ENCODE results near the gene TAF11L6. TPM values are rescaled to one million over a fixed set of nuclear protein-coding genes. Genes with fewer than 3 reads are reported as not detected.
A peak's percentile ranks its signal among the peaks of the same experiment; 100 is the strongest.
"Not testable (repeated sequence)": the region's sequence is repeated elsewhere in the genome, so short reads cannot be mapped to it uniquely, and the experiment has no call there.

Gene TAF11L6
- total RNA-seq (2014; rRNA removed; shearing (Covaris generic)) (not detected in 2 replicates), polyA plus RNA-seq (2016; fragmentation: Nextera tagmentation; extraction: Ambion mirVana) (not detected in 2 replicates)
- long read RNA-seq, result 0 reads

DNA sequence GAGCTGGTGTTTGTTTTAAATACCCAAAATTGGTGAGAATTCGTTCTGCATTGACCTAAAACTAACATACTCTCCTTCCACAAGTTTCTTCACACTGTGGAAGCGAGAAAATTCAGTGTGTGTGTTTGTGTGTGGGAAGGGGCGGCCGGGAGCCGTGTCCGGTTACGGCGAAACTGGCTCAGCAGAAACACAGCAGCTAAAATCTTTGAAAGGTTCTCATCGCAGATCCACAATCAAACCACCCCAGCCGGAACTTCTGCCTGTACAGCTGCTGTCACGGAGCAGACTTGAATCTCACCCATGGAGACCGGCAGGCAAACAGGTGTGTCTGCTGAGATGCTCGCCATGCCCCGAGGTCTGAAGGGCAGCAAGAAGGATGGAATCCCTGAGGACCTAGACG, at the start of gene TAF11L6:
TAF11L6 (plus strand) TSS at position 301 of the 400 bp plus-strand sequence.
- H3K4me3 ChIP-seq; H3K36me3 Mint-ChIP-seq (ENCODE audit: low read depth); DNase-seq (ENCODE audit: low spot score); H3K36me3 ChIP-seq (ENCODE audit: insufficient read depth); H3K4me3 Mint-ChIP-seq; H3K27me3 ChIP-seq (ENCODE audit: insufficient read depth); H3K9me2 ChIP-seq (ENCODE audit: insufficient read depth); H3K79me2 ChIP-seq (replicated peaks; ENCODE audit: insufficient read depth); H3K4me2 ChIP-seq; H2AFZ ChIP-seq; H3K9me3 Mint-ChIP-seq; ATAC-seq; H4K20me1 ChIP-seq (replicated peaks; ENCODE audit: insufficient read depth); H3K27ac ChIP-seq (ENCODE audit: low read depth); H3K4me1 Mint-ChIP-seq; H3K27me3 Mint-ChIP-seq (ENCODE audit: insufficient read depth, low read depth, poor library complexity); H3F3A ChIP-seq (replicated peaks; ENCODE audit: low read depth); H3K27ac Mint-ChIP-seq; H3K4me1 ChIP-seq (ENCODE audit: insufficient read depth): not testable (repeated sequence)

GRCh38 chr5:17481378-17481777, 47.1 kb upstream of the TAF11L6 start:
- Histone ChIP-seq H3K79me2 (replicated peaks; ENCODE audit: insufficient read depth) (no peaks in the 10 kb centered on the region), H3K9me2 (ENCODE audit: insufficient read depth) (no peaks in the 10 kb centered on the region), H3F3A (replicated peaks; ENCODE audit: low read depth) (no peaks in the 10 kb centered on the region), H4K20me1 (replicated peaks; ENCODE audit: insufficient read depth) (no peaks in the 10 kb centered on the region), H3K36me3 (ENCODE audit: insufficient read depth) (no peaks in the 10 kb centered on the region), H3K4me2 (no peak overlapping the region), H2AFZ (peak overlapping the region; percentile 80), H3K27me3 (ENCODE audit: insufficient read depth) (no peaks in the 10 kb centered on the region), H3K27ac (ENCODE audit: low read depth) (no peak overlapping the region), H3K4me3 (no peak overlapping the region), H3K4me1 (ENCODE audit: insufficient read depth) (no peaks in the 10 kb centered on the region; the same call in 1 of the 2 replicates)
- Mint-ChIP-seq H3K9me3 (no peaks in the 10 kb centered on the region), H3K27me3 (ENCODE audit: insufficient read depth, low read depth, poor library complexity) (no peaks in the 10 kb centered on the region), H3K4me1 (peaks cover 6% of the 10 kb centered on the region; the same call in 2 of the 3 replicates), H3K36me3 (ENCODE audit: low read depth) (no peaks in the 10 kb centered on the region), H3K4me3 (no peak overlapping the region), H3K27ac (no peak overlapping the region)
- ATAC-seq (no peak), DNase-seq (ENCODE audit: low spot score) (no peak)
- no peak for TF ChIP-seq EZH2 (IDR thresholded peaks at IDR 0.05; ENCODE audit: low read depth, unreplicated experiment)
- no peak for TF ChIP-seq STAT1 (IDR thresholded peaks at IDR 0.05; ENCODE audit: unreplicated experiment)
- TF ChIP-seq, protein P1, sequence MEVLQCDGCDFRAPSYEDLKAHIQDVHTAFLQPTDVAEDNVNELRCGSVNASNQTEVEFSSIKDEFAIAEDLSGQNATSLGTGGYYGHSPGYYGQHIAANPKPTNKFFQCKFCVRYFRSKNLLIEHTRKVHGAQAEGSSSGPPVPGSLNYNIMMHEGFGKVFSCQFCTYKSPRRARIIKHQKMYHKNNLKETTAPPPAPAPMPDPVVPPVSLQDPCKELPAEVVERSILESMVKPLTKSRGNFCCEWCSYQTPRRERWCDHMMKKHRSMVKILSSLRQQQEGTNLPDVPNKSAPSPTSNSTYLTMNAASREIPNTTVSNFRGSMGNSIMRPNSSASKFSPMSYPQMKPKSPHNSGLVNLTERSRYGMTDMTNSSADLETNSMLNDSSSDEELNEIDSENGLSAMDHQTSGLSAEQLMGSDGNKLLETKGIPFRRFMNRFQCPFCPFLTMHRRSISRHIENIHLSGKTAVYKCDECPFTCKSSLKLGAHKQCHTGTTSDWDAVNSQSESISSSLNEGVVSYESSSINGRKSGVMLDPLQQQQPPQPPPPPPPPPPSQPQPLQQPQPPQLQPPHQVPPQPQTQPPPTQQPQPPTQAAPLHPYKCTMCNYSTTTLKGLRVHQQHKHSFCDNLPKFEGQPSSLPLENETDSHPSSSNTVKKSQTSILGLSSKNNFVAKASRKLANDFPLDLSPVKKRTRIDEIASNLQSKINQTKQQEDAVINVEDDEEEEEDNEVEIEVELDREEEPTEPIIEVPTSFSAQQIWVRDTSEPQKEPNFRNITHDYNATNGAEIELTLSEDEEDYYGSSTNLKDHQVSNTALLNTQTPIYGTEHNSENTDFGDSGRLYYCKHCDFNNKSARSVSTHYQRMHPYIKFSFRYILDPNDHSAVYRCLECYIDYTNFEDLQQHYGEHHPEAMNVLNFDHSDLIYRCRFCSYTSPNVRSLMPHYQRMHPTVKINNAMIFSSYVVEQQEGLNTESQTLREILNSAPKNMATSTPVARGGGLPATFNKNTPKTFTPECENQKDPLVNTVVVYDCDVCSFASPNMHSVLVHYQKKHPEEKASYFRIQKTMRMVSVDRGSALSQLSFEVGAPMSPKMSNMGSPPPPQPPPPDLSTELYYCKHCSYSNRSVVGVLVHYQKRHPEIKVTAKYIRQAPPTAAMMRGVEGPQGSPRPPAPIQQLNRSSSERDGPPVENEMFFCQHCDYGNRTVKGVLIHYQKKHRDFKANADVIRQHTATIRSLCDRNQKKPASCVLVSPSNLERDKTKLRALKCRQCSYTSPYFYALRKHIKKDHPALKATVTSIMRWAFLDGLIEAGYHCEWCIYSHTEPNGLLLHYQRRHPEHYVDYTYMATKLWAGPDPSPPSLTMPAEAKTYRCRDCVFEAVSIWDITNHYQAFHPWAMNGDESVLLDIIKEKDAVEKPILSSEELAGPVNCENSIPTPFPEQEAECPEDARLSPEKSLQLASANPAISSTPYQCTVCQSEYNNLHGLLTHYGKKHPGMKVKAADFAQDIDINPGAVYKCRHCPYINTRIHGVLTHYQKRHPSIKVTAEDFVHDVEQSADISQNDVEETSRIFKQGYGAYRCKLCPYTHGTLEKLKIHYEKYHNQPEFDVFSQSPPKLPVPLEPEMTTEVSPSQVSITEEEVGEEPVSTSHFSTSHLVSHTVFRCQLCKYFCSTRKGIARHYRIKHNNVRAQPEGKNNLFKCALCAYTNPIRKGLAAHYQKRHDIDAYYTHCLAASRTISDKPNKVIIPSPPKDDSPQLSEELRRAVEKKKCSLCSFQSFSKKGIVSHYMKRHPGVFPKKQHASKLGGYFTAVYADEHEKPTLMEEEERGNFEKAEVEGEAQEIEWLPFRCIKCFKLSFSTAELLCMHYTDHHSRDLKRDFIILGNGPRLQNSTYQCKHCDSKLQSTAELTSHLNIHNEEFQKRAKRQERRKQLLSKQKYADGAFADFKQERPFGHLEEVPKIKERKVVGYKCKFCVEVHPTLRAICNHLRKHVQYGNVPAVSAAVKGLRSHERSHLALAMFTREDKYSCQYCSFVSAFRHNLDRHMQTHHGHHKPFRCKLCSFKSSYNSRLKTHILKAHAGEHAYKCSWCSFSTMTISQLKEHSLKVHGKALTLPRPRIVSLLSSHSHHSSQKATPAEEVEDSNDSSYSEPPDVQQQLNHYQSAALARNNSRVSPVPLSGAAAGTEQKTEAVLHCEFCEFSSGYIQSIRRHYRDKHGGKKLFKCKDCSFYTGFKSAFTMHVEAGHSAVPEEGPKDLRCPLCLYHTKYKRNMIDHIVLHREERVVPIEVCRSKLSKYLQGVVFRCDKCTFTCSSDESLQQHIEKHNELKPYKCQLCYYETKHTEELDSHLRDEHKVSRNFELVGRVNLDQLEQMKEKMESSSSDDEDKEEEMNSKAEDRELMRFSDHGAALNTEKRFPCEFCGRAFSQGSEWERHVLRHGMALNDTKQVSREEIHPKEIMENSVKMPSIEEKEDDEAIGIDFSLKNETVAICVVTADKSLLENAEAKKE (CRISPR knock-in tag; IDR thresholded peaks at IDR 0.05), result no peak
- no peak for TF ChIP-seq JUNB (IDR thresholded peaks at IDR 0.05; ENCODE audit: unreplicated experiment)
- TF ChIP-seq, protein P2, sequence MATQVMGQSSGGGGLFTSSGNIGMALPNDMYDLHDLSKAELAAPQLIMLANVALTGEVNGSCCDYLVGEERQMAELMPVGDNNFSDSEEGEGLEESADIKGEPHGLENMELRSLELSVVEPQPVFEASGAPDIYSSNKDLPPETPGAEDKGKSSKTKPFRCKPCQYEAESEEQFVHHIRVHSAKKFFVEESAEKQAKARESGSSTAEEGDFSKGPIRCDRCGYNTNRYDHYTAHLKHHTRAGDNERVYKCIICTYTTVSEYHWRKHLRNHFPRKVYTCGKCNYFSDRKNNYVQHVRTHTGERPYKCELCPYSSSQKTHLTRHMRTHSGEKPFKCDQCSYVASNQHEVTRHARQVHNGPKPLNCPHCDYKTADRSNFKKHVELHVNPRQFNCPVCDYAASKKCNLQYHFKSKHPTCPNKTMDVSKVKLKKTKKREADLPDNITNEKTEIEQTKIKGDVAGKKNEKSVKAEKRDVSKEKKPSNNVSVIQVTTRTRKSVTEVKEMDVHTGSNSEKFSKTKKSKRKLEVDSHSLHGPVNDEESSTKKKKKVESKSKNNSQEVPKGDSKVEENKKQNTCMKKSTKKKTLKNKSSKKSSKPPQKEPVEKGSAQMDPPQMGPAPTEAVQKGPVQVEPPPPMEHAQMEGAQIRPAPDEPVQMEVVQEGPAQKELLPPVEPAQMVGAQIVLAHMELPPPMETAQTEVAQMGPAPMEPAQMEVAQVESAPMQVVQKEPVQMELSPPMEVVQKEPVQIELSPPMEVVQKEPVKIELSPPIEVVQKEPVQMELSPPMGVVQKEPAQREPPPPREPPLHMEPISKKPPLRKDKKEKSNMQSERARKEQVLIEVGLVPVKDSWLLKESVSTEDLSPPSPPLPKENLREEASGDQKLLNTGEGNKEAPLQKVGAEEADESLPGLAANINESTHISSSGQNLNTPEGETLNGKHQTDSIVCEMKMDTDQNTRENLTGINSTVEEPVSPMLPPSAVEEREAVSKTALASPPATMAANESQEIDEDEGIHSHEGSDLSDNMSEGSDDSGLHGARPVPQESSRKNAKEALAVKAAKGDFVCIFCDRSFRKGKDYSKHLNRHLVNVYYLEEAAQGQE (IDR thresholded peaks at IDR 0.05; ENCODE audit: unreplicated experiment), result no peak
- TF ChIP-seq ZNF114 (CRISPR knock-in tag; IDR thresholded peaks at IDR 0.05), result no peak
- no peak for TF ChIP-seq POLR2AphosphoS5 (IDR thresholded peaks at IDR 0.05; ENCODE audit: low read depth)
- TF ChIP-seq, protein P3, sequence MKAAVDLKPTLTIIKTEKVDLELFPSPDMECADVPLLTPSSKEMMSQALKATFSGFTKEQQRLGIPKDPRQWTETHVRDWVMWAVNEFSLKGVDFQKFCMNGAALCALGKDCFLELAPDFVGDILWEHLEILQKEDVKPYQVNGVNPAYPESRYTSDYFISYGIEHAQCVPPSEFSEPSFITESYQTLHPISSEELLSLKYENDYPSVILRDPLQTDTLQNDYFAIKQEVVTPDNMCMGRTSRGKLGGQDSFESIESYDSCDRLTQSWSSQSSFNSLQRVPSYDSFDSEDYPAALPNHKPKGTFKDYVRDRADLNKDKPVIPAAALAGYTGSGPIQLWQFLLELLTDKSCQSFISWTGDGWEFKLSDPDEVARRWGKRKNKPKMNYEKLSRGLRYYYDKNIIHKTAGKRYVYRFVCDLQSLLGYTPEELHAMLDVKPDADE (IDR thresholded peaks at IDR 0.05), result no peak
